ENCODE measurements around the gene TGFB2.

The TGFB2 gene

GRCh38 chr1:218357211-218357892 is 12.2 kb downstream of the TGFB2 start:
- no peak for DNase-seq (ENCODE audit: low read depth, low spot score)
- H3K27ac ChIP-seq: no peak overlapping the region

- no peak overlapping the region for H3K27ac ChIP-seq
- DNase-seq (ENCODE audit: low read depth, low spot score): no peak
Observed at GRCh38 chr1:218357893-218358232, 12.7 kb downstream of the TGFB2 start.

- no peak for DNase-seq (ENCODE audit: low read depth, low spot score)
- H3K27ac ChIP-seq: no peak overlapping the region
Observed at GRCh38 chr1:218361298-218362065, 16.3 kb downstream of the TGFB2 start.

- H3K27ac ChIP-seq: no peak overlapping the region
- DNase-seq (ENCODE audit: low read depth, low spot score): no peak
Observed at GRCh38 chr1:218362418-218363076, 17.4 kb downstream of the TGFB2 start.

GRCh38 chr1:218363141-218363540 is 18.0 kb downstream of the TGFB2 start:
- no peak overlapping the region for H3K27ac ChIP-seq

GRCh38 chr1:218364028-218364710 is 19.0 kb downstream of the TGFB2 start:
- H3K27ac ChIP-seq: no peak overlapping the region
- no peak for DNase-seq (ENCODE audit: low read depth, low spot score)

More at GRCh38 chr1:218363141-218363540, 18.0 kb downstream of the TGFB2 start:
- no peak for DNase-seq (ENCODE audit: low read depth, low spot score)

GRCh38 chr1:218365226-218365999 is 20.3 kb downstream of the TGFB2 start:
- no peak for DNase-seq (ENCODE audit: low read depth, low spot score)
- no peak overlapping the region for H3K27ac ChIP-seq

- H3K27ac ChIP-seq: no peak overlapping the region
Observed at GRCh38 chr1:218366322-218367052, 21.4 kb downstream of the TGFB2 start.

GRCh38 chr1:218367118-218367517 is 22.0 kb downstream of the TGFB2 start:
- no peak for DNase-seq (ENCODE audit: low read depth, low spot score)
- no peak overlapping the region for H3K27ac ChIP-seq

More at GRCh38 chr1:218366322-218367052, 21.4 kb downstream of the TGFB2 start:
- DNase-seq (ENCODE audit: low read depth, low spot score): no peak

- no peak for DNase-seq (ENCODE audit: low read depth, low spot score)
- H3K27ac ChIP-seq: no peak overlapping the region
Observed at GRCh38 chr1:218368686-218369085, 23.6 kb downstream of the TGFB2 start.

GRCh38 chr1:218369688-218370511 is 24.8 kb downstream of the TGFB2 start:
- peak overlapping the region; percentile 12 for H3K27ac ChIP-seq
- no peak for DNase-seq (ENCODE audit: low read depth, low spot score)

GRCh38 chr1:218371927-218372672 is 27.0 kb downstream of the TGFB2 start:
- H3K27ac ChIP-seq: no peak overlapping the region
- DNase-seq (ENCODE audit: low read depth, low spot score): no peak

GRCh38 chr1:218374401-218375353 is 29.5 kb downstream of the TGFB2 start:
- DNase-seq (ENCODE audit: low read depth, low spot score): peak; percentile 27
- peak overlapping the region; percentile 5 for H3K27ac ChIP-seq

- peak overlapping the region; percentile 77 for H3K27ac ChIP-seq
- DNase-seq (ENCODE audit: low read depth, low spot score): no peak
Observed at GRCh38 chr1:218376722-218377121, 31.6 kb downstream of the TGFB2 start.

- DNase-seq (ENCODE audit: low read depth, low spot score): peak; percentile 91
- peak overlapping the region; percentile 77 for H3K27ac ChIP-seq
Observed at GRCh38 chr1:218377143-218377660, 32.1 kb downstream of the TGFB2 start.

Measured in epithelial cell of prostate (primary cell).